Panc1 (cell line): Measurements from ENCODE around the gene SIL1. TPM values are rescaled to one million over a fixed set of nuclear protein-coding genes. Genes with fewer than 3 reads are reported as not detected.

Source experiments
- ATAC-seq: fragments of 200-7000 bp; cut with Tn5 transposase; 2 replicates; pipeline ENCODE4 v1.9.1; 2020; ENCODE audit warnings: mild to moderate bottlenecking, moderate library complexity
- BruUV-seq: library from RNA; stranded (reverse); fragments of 400-500 nt; replicated peaks from 2 replicates; lab custom pipeline; 2021; lab: Mats Ljungman, UMichigan
- CTCF ChIA-PET: fragments of 300-600 bp; sonication (Branson Sonifier 250); formaldehyde crosslinking; loops from one replicate; lab custom pipeline; 2022; ENCODE audit warnings: antibody characterized with exemption; lab: Charles Lee
- POLR2A ChIA-PET: fragments of 300-600 bp; sonication (Branson Sonifier 250); formaldehyde crosslinking; loops from one replicate; lab custom pipeline; 2022; ENCODE audit warnings: antibody characterized with exemption; lab: Charles Lee
- DNase-seq: peaks from one replicate; pipeline ENCODE4 v3.0.0-alpha.2; 2010; ENCODE audit warnings: low read depth, low spot score
- H3K27ac ChIP-seq: 2 replicates; pipeline ENCODE4 v1.5.1; 2011; ENCODE audit warnings: mild to moderate bottlenecking, low read length, inconsistent platforms
- H3K27me3 ChIP-seq: fragments of 200-500 bp; sonication (Bioruptor generic); 2 replicates; pipeline ENCODE4 v1.6.0; 2014; ENCODE audit warnings: low read length, inconsistent platforms; ENCODE audit not compliant: control insufficient read depth, insufficient read depth
- H3K36me3 ChIP-seq: fragments of 200-500 bp; sonication (Bioruptor generic); 2 replicates; pipeline ENCODE4 v1.5.1; 2014; ENCODE audit warnings: inconsistent platforms, mild to moderate bottlenecking, low read length, moderate library complexity; ENCODE audit not compliant: control insufficient read depth, insufficient read depth
- H3K4me1 ChIP-seq: 2 replicates; pipeline ENCODE4 v1.5.1; 2011; ENCODE audit warnings: inconsistent platforms, mild to moderate bottlenecking, low read length, moderate library complexity; ENCODE audit not compliant: control insufficient read depth, insufficient read depth
- H3K4me3 ChIP-seq, 2 experiments: 2 replicates each; pipeline ENCODE4 v1.5.1; 2011 to 2012; ENCODE audit warnings: low read depth in 2 of 2, low read length in 2 of 2, mild to moderate bottlenecking in 2 of 2, inconsistent platforms in 1 of 2, moderate library complexity in 1 of 2
- H3K9me3 ChIP-seq: fragments of 200-500 bp; sonication (Bioruptor generic); 2 replicates; pipeline ENCODE4 v1.5.1; 2014; ENCODE audit warnings: low read depth, mild to moderate bottlenecking, inconsistent platforms, low read length, moderate library complexity; ENCODE audit not compliant: control insufficient read depth, insufficient read depth
- CTCF ChIP-seq: fragments of 450-650 bp; IDR thresholded peaks from 2 replicates; pipeline ENCODE4 v1.5.1; 2017; ENCODE audit warnings: mild to moderate bottlenecking
- POLR2AphosphoS5 ChIP-seq: IDR thresholded peaks from 2 replicates; pipeline ENCODE4 v1.6.1; 2012; ENCODE audit warnings: mild to moderate bottlenecking, low read depth, low read length, moderate library complexity
- REST ChIP-seq, 2 experiments: IDR thresholded peaks; 2 replicates each; pipeline ENCODE4 v1.6.1; 2011 to 2012; ENCODE audit warnings: low read depth in 2 of 2, control low read depth in 1 of 2, low read length in 1 of 2, mild to moderate bottlenecking in 1 of 2, moderate library complexity in 1 of 2; ENCODE audit not compliant: insufficient read depth in 1 of 2
- SIN3A ChIP-seq: IDR thresholded peaks from 2 replicates; pipeline ENCODE4 v1.6.1; 2012; ENCODE audit warnings: low read depth, mild to moderate bottlenecking, low read length, moderate library complexity, borderline replicate concordance; ENCODE audit not compliant: insufficient read depth
- TCF7L2 ChIP-seq: IDR thresholded peaks from 2 replicates; pipeline ENCODE4 v1.6.1; 2011; ENCODE audit warnings: mild to moderate bottlenecking, low read depth, low read length, inconsistent platforms
- in situ Hi-C: cut with HindIII; loops from 2 replicates; pipeline ENCODE4 v1.10.0; 2016; ENCODE audit warnings: low sequenced_read_pairs, low pct_unique_long_range_greater_than_20kb
- intact Hi-C: fragments of 100-400 bp; cut with micrococcal nuclease; formaldehyde crosslinking; loops from one replicate; pipeline ENCODE4 v1.10.0; 2022; ENCODE audit not compliant: unreplicated experiment
- total RNA-seq: library from RNA; stranded (reverse); gene quantifications from one replicate; pipeline ENCODE4 v1.2.1, GENCODE V29; 2021; ENCODE audit not compliant: unreplicated experiment

SIL1 gene
- total RNA-seq, 1 experiment from 2014 or later, result 35.4 TPM

DNA sequence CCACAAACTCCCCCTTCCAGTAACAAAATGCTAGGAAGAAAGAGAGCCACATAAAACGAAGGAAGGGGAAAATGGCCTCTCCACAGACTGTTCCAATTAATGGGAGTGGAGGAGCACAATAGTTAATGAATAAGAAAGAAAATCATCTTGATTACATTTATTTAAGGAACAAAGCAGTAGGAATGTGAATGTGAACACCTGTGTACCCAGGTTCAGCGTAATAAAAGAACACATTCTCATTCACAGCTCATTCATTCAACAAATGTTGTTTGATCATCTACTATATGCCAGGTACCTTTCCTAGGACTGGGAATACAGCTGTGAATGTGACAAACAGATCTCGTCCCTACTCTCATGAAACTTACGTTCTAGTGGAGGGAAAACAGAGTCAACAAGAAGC is 35.7 kb downstream of the SIL1 start:
- in situ Hi-C loops, result no loop called here
- BruUV-seq, result no TSS peak
- ATAC-seq (no peak), DNase-seq (no peak)
- H3K4me3 ChIP-seq, result no peak overlapping the region
- ChIA-PET POLR2A (interaction anchor here (0.6 kb wide), 1 partner anchor 16 kb away, joined by 5 read pairs; no protein-coding TSS in a partner anchor), CTCF (no interaction called here)
- H3K27me3 ChIP-seq, result no peaks in the 10 kb centered on the region
- intact Hi-C loops, result no loop called here
- no peaks in the 10 kb centered on the region for H3K36me3 ChIP-seq
- H3K4me1 ChIP-seq, result no peaks in the 10 kb centered on the region
- no peak for TF ChIP-seq TCF7L2
- no peak for TF ChIP-seq POLR2AphosphoS5
- no peak for TF ChIP-seq SIN3A
- no peak overlapping the region for H3K27ac ChIP-seq
- H3K9me3 ChIP-seq, result no peaks in the 10 kb centered on the region

GRCh38 chr5:139158791-139159190 is 39.4 kb downstream of the SIL1 start:
- Histone ChIP-seq H3K4me1 (no peaks in the 10 kb centered on the region), H3K4me3 (no peak overlapping the region), H3K36me3 (no peaks in the 10 kb centered on the region), H3K27ac (no peak overlapping the region), H3K27me3 (no peaks in the 10 kb centered on the region), H3K9me3 (no peaks in the 10 kb centered on the region; the same call in 1 of the 2 replicates)
- intact Hi-C loops (no loop called here), in situ Hi-C loops (no loop called here)
- POLR2A ChIA-PET, result interaction anchor here (0.6 to 1.1 kb wide), 3 partner anchors 11 to 259 kb away, joined by 3 to 4 read pairs (median 3); no protein-coding TSS in a partner anchor
- DNase-seq, result no peak
- CTCF ChIA-PET, result no interaction called here
- no peak for ATAC-seq
- no TSS peak for BruUV-seq
- TF ChIP-seq TCF7L2, result no peak

DNA sequence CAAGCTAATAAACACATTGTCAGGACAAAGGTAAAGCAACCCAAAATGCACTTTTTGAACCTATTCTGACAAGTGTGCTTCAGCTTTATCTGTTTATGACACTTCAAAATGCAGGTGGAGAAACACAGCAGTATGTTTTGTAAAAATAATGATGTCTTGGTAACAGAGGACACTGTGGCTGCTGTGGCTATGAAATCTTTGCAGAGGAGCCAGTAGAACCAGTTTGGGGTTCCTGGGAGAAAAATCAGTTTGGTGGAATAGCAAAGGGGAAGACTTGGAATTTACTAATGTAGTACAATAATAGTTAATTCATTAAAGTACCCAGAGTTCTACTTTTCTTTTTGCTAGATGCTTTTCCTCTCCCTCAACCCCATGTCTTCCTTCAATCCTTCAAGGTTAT is 40.6 kb downstream of the SIL1 start:
- H3K4me3 ChIP-seq, result no peak overlapping the region
- ChIA-PET CTCF (no interaction called here), POLR2A (no interaction called here)
- intact Hi-C loops (no loop called here), in situ Hi-C loops (no loop called here)
- H3K9me3 ChIP-seq, result no peaks in the 10 kb centered on the region; the same call in 1 of the 2 replicates
- H3K4me1 ChIP-seq, result no peaks in the 10 kb centered on the region
- BruUV-seq, result no TSS peak
- DNase-seq (no peak), ATAC-seq (no peak)
- TF ChIP-seq TCF7L2 (no peak), SIN3A (no peak), REST (IDR thresholded peaks at IDR 0.05; ENCODE audit: insufficient read depth in 1 of 2, low read depth in 2 of 2, low read length in 1 of 2) (no peak), CTCF (no peak), POLR2AphosphoS5 (no peak)
- H3K36me3 ChIP-seq, result no peaks in the 10 kb centered on the region
- H3K27ac ChIP-seq, result no peak overlapping the region
- H3K27me3 ChIP-seq, result no peaks in the 10 kb centered on the region
